ENCODE measurements around the gene CDKN2AIP. TPM values are rescaled to one million over a fixed set of nuclear protein-coding genes. Genes with fewer than 3 reads are reported as not detected.

CDKN2AIP gene
- total RNA-seq, 1 experiment from 2014 or later = 6.4 TPM

DNA sequence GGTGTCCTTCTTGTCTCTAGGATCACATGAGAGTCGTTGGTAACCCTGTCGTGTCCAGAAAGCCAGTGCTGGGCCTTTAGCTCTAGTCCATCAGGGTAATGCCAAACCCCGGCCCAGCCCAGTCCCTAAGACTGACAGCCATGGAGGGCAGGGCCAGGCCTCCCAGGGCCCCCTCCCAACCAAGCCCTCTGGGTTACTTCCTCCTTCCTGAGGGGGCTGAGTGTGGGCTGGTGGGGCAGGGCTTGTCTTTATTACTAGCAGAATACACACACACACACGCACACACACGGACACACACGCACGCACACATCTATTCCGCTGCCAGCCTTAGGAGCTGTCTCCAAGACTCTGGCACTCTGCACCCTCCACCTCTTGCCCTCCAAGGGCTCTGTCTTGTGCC, 35.6 kb upstream of the CDKN2AIP start:
- Histone ChIP-seq H3K36me3 (ENCODE audit: control insufficient read depth in 1 of 2, insufficient read depth in 2 of 2, low read length in 2 of 2) (no peaks in the 10 kb centered on the region), H3K27me3 (ENCODE audit: insufficient read depth, low read length) (no peaks in the 10 kb centered on the region), H3K79me2 (ENCODE audit: insufficient read depth, low read length) (no peaks in the 10 kb centered on the region), H2AFZ (ENCODE audit: low read depth, low read length, poor library complexity, severe bottlenecking) (no peak overlapping the region), H3K9me2 (ENCODE audit: insufficient read depth) (no peaks in the 10 kb centered on the region), H3K4me3 (replicated peaks in 1 of 2; ENCODE audit: low read depth in 1 of 2, low read length in 2 of 2) (no peak overlapping the region), H3K9ac (ENCODE audit: low read length) (no peak overlapping the region), H3K4me1 (ENCODE audit: control insufficient read depth in 1 of 2, insufficient read depth in 2 of 2, low read length in 2 of 2) (peaks cover 0 to 5% of the 10 kb centered on the region in 2 experiments; a peak in 1 of 4 replicates), H4K20me1 (ENCODE audit: insufficient read depth) (no peaks in the 10 kb centered on the region), H3K9me3 (ENCODE audit: control insufficient read depth in 1 of 2, insufficient read depth in 1 of 2, low read depth in 1 of 2, low read length in 2 of 2) (no peaks in the 10 kb centered on the region), H3K4me2 (ENCODE audit: low read length) (no peak overlapping the region), H3K27ac (ENCODE audit: low read depth, low read length) (no peak overlapping the region)
- RAD21 ChIA-PET (ENCODE audit: low non-redundant PET in 1 of 2, low total read pairs in 2 of 2, uncharacterized antibody in 2 of 2, unreplicated experiment in 2 of 2) = no interaction called here
- CTCF ChIA-PET = no interaction called here
- ATAC-seq (no peak), DNase-seq (ENCODE audit: low read depth, low spot score) (no peak)
- no peak for TF ChIP-seq POLR2AphosphoS5 (IDR thresholded peaks at IDR 0.05; ENCODE audit: low read depth, low read length)
- TF ChIP-seq ZNF274 (IDR thresholded peaks at IDR 0.05; ENCODE audit: low read depth, low read length) = no peak
- no peak for TF ChIP-seq SIN3A (IDR thresholded peaks at IDR 0.05; ENCODE audit: low read depth)
- TF ChIP-seq CEBPB (IDR thresholded peaks at IDR 0.05; ENCODE audit: low read depth) = no peak
- POLR2A ChIA-PET = no interaction called here
- intact Hi-C loops (cut with micrococcal nuclease) = no loop called here
- BruUV-seq (replicated peaks) = no TSS peak

DNA sequence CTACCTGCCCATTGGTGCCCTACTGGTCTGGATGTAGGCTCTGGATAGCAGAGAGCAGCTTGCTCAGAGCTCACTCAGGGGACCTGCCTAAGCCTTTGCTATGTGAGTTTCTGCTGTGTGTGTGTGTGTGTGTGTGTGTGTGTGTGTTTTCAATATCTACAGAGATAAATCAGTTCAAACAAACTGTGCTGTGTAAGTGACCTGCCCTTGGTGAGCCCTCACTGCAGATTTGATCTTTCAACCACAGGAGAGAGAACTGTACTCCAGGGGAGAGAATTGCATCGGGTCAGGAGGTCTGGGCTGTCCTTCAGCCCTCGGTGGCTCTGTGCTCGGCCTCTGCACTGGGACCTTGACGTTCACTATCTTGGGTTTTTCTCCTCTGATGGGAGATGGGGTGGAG, 35.0 kb upstream of the CDKN2AIP start:
- intact Hi-C loops (cut with micrococcal nuclease) = no loop called here
- no peaks in the 10 kb centered on the region for H3K27me3 ChIP-seq (ENCODE audit: insufficient read depth, low read length)
- peaks cover 0 to 5% of the 10 kb centered on the region in 2 experiments; a peak in 1 of 4 replicates for H3K4me1 ChIP-seq (ENCODE audit: control insufficient read depth in 1 of 2, insufficient read depth in 2 of 2, low read length in 2 of 2)
- no peaks in the 10 kb centered on the region for H3K9me2 ChIP-seq (ENCODE audit: insufficient read depth)
- H3K9ac ChIP-seq (ENCODE audit: low read length) = no peak overlapping the region
- H3K9me3 ChIP-seq (ENCODE audit: control insufficient read depth in 1 of 2, insufficient read depth in 1 of 2, low read depth in 1 of 2, low read length in 2 of 2) = no peaks in the 10 kb centered on the region
- no peaks in the 10 kb centered on the region for H3K36me3 ChIP-seq (ENCODE audit: control insufficient read depth in 1 of 2, insufficient read depth in 2 of 2, low read length in 2 of 2)
- RAD21 ChIA-PET (ENCODE audit: low non-redundant PET in 1 of 2, low total read pairs in 2 of 2, uncharacterized antibody in 2 of 2, unreplicated experiment in 2 of 2) = no interaction called here
- no peaks in the 10 kb centered on the region for H3K79me2 ChIP-seq (ENCODE audit: insufficient read depth, low read length)
- DNase-seq (ENCODE audit: low read depth, low spot score) (no peak), ATAC-seq (no peak)
- TF ChIP-seq FOSL1 (IDR thresholded peaks at IDR 0.05; ENCODE audit: low read depth) (no peak), ELF1 (IDR thresholded peaks at IDR 0.05; ENCODE audit: borderline replicate concordance, low read depth) (no peak), POLR2AphosphoS5 (IDR thresholded peaks at IDR 0.05; ENCODE audit: low read depth, low read length) (no peak), SIN3A (IDR thresholded peaks at IDR 0.05; ENCODE audit: low read depth) (no peak), JUND (IDR thresholded peaks at IDR 0.05) (no peak), SP1 (IDR thresholded peaks at IDR 0.05; ENCODE audit: low read depth) (no peak), EGR1 (IDR thresholded peaks at IDR 0.05; ENCODE audit: low read depth) (no peak), POLR2A (IDR thresholded peaks at IDR 0.05; ENCODE audit: borderline replicate concordance, extremely low read depth, insufficient read depth, insufficient read length) (no peak), ZFX (IDR thresholded peaks at IDR 0.05) (no peak), TCF7L2 (IDR thresholded peaks at IDR 0.05; ENCODE audit: borderline replicate concordance, extremely low read depth, insufficient read depth, insufficient read length) (no peak), CEBPB (IDR thresholded peaks at IDR 0.05; ENCODE audit: low read depth) (no peak), ZNF274 (IDR thresholded peaks at IDR 0.05; ENCODE audit: low read depth, low read length) (no peak)
- TF ChIP-seq, protein P1, sequence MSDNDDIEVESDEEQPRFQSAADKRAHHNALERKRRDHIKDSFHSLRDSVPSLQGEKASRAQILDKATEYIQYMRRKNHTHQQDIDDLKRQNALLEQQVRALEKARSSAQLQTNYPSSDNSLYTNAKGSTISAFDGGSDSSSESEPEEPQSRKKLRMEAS (IDR thresholded peaks at IDR 0.05) = no peak
- TF ChIP-seq, protein P2, sequence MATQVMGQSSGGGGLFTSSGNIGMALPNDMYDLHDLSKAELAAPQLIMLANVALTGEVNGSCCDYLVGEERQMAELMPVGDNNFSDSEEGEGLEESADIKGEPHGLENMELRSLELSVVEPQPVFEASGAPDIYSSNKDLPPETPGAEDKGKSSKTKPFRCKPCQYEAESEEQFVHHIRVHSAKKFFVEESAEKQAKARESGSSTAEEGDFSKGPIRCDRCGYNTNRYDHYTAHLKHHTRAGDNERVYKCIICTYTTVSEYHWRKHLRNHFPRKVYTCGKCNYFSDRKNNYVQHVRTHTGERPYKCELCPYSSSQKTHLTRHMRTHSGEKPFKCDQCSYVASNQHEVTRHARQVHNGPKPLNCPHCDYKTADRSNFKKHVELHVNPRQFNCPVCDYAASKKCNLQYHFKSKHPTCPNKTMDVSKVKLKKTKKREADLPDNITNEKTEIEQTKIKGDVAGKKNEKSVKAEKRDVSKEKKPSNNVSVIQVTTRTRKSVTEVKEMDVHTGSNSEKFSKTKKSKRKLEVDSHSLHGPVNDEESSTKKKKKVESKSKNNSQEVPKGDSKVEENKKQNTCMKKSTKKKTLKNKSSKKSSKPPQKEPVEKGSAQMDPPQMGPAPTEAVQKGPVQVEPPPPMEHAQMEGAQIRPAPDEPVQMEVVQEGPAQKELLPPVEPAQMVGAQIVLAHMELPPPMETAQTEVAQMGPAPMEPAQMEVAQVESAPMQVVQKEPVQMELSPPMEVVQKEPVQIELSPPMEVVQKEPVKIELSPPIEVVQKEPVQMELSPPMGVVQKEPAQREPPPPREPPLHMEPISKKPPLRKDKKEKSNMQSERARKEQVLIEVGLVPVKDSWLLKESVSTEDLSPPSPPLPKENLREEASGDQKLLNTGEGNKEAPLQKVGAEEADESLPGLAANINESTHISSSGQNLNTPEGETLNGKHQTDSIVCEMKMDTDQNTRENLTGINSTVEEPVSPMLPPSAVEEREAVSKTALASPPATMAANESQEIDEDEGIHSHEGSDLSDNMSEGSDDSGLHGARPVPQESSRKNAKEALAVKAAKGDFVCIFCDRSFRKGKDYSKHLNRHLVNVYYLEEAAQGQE (IDR thresholded peaks at IDR 0.05; ENCODE audit: low read depth) = no peak
- TF ChIP-seq, protein P3, sequence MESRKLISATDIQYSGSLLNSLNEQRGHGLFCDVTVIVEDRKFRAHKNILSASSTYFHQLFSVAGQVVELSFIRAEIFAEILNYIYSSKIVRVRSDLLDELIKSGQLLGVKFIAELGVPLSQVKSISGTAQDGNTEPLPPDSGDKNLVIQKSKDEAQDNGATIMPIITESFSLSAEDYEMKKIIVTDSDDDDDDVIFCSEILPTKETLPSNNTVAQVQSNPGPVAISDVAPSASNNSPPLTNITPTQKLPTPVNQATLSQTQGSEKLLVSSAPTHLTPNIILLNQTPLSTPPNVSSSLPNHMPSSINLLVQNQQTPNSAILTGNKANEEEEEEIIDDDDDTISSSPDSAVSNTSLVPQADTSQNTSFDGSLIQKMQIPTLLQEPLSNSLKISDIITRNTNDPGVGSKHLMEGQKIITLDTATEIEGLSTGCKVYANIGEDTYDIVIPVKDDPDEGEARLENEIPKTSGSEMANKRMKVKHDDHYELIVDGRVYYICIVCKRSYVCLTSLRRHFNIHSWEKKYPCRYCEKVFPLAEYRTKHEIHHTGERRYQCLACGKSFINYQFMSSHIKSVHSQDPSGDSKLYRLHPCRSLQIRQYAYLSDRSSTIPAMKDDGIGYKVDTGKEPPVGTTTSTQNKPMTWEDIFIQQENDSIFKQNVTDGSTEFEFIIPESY (IDR thresholded peaks at IDR 0.05; ENCODE audit: extremely low read depth, insufficient replicate concordance, low read length) = no peak
- TF ChIP-seq, protein P4, sequence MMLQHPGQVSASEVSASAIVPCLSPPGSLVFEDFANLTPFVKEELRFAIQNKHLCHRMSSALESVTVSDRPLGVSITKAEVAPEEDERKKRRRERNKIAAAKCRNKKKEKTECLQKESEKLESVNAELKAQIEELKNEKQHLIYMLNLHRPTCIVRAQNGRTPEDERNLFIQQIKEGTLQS (IDR thresholded peaks at IDR 0.05) = no peak
- H3K27ac ChIP-seq (ENCODE audit: low read depth, low read length) = no peak overlapping the region
- no peak overlapping the region for H3K4me2 ChIP-seq (ENCODE audit: low read length)
- BruUV-seq (replicated peaks) = no TSS peak
- POLR2A ChIA-PET = no interaction called here
- CTCF ChIA-PET = no interaction called here
- H3K4me3 ChIP-seq (replicated peaks in 1 of 2; ENCODE audit: low read depth in 1 of 2, low read length in 2 of 2) = no peak overlapping the region
- H2AFZ ChIP-seq (ENCODE audit: low read depth, low read length, poor library complexity, severe bottlenecking) = no peak overlapping the region
- no peaks in the 10 kb centered on the region for H4K20me1 ChIP-seq (ENCODE audit: insufficient read depth)
